ENCODE results near the gene ENOX2.
A peak's percentile ranks its signal among the peaks of the same experiment; 100 is the strongest.

Gene ENOX2

DNA sequence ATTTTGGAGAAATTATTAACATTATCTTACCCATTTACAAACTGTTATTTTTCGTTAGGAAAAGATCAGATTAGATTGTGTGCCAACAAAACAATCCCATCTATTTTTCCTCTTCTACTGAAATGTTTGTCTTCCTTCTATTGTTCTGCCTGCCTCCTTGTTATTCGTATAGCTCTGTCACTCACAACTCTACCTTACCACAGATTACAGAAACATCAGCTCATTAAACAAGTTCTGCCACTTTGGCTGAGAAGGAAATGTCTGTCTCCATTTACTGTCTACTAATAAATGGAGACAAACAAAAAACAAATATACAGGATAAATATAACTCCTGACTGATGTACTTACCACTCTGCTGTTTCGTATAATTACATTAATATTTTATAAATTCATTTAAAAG lies 211.4 kb downstream of the ENOX2 start:
- peak; percentile 15 for DNase-seq

DNA sequence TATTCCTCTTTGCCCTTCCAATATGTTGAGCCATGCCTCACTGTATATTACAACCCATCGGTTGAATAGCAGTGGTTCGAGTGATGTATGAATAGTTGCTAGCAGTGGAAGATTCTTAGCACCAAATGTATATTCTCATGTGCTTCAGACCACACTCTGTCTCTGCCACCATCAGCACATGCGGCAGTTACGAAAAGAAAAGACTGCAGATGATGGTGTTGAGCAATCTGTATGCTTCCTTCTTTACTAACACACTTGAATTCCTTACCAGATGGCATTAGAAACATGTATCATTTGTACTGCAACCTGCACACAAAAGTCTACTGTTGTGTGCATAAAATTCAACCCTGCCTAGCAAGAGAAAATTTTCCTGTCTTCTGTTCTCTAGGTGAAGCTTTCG lies 214.6 kb downstream of the ENOX2 start:
- no peak for DNase-seq

DNA sequence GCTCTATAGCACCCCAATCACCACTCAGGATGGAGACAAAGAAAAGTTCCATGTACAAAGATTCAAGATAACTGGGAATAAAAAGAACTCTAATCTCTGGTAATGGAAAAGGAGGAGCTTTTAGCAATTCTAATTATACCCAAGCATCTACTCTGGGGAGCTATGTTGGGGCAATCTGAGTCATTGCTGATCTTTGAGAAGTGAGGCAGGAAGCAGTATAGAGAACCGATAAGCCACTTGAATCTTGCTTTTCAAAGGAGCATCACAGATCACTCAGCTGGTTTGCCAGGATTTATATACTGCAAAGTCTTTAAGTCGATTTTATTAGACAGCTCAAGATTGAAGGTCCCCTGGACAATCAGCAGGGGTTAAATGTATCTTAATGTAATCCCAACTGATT lies 220.0 kb downstream of the ENOX2 start:
- DNase-seq: no peak

DNA sequence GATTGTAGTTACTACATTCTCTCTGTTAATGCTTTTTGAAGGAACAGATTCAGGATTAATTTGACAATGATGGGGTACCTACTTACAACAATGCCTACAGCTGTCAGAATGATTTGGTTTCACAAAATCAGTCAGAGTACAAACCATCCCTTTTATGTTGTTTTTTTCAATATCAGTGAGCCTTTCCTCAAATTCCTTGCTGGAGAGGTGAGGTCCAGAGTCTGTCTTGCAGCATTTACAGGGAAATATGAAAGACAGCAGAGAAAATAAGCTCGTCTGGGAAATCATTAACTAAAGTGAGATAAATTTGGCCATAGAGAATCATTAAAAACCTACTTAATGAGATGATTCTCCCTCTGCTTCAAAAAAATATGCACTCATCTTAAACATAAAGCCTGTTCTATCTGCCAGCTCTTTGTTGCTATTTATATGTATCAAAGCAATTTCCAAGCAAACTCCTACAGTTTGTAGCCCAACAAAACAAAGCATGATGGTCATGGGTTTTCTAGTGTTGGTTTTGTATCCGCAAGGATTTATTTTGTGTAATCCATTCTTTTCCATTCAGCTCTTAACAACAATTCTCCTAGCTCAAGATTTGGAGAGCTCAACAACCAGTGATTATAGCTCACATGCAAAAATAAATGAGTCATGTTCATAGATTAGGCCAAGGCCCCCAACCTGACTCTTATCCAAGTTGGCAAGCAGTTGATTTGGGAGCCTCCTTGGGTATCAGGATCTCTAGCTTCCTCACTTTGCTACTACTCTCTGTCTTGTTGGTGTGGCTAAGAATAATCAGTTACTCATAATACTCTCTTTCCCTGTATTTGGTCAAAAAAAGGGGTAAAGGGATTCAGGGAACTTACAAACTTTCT lies 222.6 kb downstream of the ENOX2 start:
- no peak for DNase-seq

DNA sequence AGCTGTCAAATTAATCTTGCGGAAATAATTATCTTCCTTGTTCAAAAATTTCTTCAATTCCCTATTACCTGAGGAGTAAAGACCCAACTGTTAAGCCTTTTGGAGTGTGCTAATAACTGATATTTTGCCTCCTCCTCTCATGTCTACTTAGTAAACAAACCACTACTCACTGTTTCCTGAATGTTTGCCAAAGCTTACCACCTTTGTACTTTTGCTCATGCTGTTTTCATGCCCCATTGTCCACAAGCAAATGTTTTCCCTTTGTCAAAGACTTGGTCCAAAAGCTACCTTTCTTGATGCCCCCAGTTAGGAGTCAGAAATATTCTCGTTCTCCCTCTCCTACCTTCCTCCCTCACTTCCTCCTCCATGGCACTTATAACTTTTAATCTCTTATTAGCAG lies 226.1 kb downstream of the ENOX2 start:
- DNase-seq: peak; percentile 78

DNA sequence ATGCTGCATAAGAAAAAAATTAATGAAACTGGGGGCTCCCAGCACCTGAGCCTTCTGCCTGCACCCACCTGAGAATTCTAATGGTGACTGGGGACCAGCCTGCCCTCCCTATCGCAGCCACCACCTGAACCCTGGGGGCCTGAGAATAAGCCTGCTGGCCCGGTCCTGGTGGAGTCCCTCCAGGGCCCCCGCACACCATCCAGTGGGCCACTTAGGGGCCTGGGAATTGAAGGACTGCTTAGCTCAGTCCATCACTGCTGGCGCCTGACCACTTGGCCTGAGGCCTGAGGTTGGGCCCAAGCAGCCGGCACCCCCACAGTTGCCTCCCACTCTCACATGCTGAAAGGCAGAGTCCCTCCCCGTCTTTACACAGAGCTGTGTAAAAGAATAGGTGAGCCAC lies 230.8 kb downstream of the ENOX2 start:
- no peak for DNase-seq

DNA sequence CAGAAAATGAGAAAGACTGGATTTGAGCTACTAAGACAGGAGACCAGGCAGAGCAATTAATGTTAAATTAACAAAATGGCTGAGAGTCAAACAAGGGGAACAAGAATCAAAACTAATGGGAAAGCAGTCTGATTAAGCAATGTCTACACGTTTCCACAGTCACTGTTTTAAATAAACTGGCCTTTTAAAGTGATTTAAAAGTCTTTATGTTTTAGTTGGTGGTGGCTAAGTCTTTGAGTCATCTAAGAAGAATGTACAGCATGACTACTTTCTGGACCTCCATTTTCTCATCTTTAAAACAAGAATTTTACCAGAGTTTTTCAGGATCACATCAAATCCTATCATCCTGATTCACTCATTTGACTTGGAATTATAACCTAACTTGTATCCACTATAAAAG lies 233.8 kb downstream of the ENOX2 start:
- DNase-seq: no peak

DNA sequence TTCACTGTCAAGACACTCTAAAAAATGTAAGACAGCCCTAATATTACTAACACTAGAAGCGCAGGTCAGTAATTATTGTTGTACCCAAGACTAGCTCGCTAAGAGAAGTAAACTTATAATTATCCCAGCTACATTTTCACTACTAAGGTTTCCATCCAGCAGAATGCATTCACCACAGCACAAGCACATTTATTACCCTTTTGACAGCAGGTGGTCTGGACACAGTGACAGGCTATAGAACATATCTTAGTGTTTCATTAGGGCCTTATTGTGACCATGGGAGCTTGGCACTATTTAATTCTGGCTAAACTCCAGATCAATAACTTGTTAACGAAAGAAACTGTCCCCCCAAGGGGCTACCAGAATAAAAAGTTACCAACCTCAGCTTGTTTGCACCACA lies 237.7 kb downstream of the ENOX2 start:
- DNase-seq: no peak

DNA sequence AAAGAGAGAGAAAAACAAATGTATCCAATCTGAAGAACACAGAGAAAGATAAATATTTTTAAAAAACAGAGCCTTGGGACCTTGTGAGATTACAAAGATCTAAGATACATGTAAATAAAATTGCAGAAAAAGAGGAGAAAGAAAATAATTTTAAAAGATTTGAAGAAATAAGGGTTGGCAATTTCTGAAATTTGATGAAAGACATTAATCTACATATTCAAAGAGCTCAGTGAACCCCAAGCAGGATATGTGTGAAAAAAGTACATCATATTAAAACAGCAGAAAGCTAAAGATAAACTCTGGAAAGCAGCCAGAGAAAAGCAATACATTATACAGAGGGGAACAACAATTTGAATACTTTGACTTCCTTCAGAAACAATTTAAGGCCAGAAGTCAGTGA lies 244.7 kb downstream of the ENOX2 start:
- no peak for DNase-seq

DNA sequence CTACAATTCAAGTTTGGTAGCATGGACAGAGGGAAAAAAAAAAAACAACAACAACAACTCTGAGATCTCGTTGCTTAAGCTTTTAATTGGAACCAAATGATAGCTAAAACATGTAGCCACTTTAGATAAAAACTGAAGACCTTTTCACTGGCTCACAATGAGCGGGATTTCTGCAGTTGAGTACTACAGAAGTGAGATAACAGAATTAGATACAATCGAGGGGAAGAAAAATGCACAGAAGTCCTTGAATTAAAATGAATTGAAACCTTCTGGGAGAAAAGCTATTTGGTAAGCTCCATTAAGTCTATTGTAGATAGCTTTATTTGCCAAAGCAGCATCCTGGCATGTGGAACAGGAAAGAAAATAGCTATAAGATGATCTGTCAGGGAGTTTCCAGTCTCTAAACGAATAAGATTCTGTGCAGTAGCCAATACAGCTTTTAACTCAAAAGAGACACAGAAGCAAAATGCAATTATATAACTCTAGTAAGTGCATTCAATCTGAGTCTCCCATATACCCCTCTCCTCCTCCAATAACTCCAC lies 248.5 kb downstream of the ENOX2 start:
- no peak for DNase-seq

DNA sequence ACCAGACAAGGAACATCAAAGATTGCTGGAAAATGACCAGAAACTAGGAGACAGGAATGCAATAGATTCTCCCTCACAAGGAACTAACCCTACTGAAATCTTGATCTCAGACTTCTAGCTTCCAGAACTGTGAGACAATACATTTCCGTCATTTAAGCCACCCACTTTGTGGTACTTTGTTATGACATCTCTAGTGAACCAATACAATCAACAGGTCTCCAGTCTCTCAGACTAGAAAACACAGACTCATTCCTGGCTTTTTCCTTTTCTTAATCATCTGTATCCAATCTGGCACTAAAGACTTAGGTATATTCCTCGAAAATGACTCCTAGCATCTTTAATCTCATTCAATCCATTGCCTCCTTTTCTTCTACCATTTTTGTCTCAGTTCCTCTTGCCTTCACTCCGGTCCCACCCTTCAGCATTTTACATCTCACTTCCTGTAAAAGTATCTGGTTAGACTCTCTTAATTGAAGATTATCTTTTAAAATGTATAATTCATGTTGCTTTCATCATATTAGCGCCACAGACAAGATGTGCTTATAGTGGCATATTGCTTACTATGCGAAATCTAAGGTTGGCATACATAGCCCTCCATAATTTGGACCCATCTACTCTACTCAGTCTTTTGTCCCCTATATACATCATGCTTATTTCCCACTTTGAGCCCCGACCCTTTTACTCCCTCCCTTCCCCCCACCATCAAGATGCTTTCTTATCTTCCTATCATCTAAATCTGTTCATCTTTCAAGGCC lies 250.0 kb downstream of the ENOX2 start:
- no peak for DNase-seq

DNA sequence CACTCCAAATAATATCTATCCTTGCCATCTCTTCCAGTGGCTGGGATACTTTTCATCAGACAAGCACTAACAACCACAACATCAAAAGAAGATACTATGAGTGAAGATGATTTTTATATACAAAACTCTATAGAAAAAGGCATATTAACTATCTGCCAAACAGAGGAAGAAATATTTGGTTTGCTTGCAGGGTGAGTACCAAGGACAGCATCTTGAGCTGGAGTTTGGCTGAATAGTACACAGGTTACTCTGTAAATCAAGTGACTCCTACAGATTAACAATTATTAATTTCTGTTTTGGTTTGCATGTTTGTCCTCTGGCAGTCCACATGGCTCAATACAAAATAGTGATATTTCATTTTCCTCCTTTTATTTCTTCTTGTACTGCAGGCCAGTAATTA lies 253.3 kb downstream of the ENOX2 start:
- no peak for DNase-seq

DNA sequence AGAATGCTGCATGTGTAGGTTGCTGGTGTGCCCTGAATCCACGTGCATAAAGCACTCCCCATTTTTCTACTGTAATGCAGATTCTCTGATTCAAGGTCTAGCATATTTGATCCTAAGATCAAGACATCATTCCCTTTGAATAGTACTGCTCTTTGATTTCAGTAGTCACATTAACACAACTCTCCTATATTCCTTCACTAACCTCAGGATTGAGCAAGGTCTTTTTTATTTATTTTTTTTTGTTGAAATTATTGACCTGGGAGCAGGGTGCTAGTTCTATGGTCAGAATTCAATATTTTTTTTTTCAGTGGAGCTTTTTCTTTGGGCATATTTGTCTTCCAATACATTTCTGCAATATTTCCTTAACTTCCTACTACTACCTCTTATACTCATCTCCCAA lies 255.5 kb downstream of the ENOX2 start:
- no peak for DNase-seq

DNA sequence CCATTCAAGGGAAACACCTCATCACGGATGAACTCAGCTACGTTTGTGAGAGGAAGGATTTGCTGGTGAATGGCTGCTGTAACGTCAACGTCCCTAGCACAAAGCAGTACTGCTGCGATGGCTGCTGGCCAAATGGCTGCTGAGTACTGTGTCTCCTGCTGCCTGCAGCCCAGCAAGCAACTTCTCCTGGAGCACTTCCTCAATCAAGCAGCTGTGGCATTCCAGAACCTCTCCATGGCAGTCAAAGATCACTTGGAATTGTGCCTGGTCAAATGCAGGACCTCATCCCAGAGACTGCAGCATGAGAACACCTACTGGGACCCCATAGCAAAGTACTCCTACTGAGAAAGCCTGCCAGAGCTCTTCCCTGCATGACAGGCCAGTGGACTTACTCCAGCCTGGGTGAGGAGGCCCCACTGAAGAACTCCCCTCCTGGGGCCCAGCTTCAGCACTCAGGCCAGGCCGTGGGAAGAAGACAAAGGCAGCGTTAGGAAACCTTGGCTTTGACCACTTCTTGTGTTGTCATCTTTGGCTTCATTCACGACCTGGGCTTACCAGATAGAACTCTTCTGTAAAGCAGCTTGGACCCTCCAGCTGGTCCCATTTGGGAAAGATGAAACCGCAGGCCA lies 256.9 kb downstream of the ENOX2 start:
- DNase-seq: no peak

DNA sequence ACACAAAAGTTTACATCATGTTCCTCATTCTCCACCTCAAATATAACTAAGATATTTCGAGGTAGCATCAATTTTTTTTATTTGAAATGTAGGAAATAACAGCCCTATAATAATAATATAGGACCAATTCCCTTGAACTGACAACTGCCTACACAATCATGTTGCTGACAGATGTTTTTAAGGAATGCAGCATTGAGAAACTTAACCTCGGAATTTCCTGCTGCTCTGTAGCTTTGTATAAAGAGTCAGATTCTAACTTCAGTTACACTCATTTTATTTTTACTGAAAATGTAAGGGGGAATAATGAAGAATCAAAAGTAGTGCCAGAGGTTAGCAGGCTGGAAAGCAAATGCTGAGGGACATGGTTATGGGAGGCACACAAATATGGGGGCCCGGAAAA lies 265.4 kb downstream of the ENOX2 start:
- DNase-seq: no peak

DNA sequence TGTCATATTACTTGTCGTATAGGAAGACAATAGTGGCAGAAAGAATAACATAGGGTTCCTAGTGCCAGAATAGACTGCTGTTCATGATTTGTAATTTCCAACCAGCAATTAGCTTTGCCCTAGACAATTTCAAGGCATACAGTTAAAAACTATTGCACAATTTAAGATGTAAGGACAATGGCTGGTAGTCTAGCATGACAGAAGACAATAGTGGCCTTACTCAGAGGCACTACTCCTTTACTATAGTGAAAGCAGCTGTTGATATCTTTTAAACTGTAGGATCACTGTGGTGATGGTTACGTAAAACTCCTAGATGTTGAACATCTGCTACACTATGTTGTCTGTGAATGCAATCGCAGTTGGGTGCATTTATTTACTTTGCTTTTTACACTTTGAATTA lies 266.7 kb downstream of the ENOX2 start:
- no peak for DNase-seq

DNA sequence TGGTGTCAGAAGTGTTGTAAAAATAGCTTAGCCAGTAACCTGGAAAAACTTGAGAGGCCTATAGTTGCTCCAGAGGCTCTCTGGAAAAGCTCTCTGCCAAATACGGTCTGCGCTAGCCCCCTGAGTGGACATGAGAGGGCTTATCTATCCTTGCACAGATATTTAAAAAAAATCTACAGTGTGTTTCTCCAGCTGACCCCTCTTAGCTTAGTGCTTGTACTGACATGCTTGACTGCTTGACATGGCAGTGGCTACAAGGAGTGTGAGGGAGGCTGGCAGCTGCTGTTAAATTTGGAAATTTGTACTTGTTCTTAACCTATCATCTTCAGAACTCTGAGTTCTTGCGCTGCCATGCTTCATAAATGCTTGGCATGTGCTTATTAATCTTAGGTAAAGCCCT lies 272.0 kb downstream of the ENOX2 start:
- peak; percentile 10 for DNase-seq

DNA sequence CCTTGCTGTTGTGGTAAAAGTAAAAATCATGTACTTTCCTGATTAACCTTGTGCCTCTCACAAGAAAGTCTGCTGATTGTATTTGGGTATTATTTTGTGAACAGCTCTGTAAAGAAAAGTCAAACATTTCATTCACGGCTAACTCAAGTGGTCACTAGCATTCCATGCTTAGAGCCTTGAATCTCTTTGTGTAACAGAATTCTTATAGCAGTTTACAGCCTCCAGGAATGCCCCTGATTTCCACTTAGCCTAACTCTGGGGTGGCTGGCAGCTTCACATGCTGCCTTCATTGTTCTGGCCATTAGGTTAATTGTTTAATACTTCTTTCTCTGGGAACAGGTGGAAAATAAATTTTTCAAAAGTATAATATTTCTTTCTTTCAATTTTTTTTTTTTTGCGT lies 274.5 kb downstream of the ENOX2 start:
- DNase-seq: no peak

DNA sequence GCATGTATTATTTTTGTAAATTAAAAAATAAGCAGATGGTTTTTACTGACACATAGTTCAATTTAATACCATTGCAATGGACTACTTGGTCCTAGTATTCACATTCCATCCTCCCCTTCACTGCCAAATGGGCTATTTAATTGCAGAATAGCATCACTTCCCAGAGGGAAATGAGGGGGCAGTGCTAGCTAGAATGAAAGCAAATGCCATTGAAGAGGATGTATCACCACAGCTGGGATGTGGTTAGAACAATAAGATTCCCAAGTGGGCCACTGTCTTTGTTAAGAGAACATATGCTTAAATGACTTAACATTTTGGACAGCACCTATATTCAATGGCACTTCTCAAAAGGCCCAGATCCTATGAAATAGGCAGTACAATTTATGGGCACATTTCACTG lies 276.5 kb downstream of the ENOX2 start:
- no peak for DNase-seq

DNA sequence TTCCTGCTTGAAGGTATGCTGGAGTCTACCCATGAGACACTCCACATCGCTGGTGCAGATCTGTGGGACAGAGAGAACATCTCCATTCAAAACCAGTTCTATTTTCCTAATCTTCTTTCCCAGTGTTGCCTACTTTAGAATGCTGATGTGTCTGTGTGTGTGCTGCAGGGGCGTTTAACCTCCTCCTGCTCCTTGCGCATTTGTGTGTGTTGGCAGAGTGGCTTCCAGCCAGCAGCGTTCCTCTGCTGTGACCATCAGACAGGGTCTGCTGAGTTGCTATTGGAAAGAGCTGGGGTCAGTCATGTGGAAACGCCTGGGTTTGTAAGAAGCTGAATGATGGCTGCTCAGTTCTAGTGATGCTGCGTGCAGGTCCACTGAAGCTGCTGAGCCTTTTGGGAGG lies 277.6 kb downstream of the ENOX2 start:
- DNase-seq: no peak

DNA sequence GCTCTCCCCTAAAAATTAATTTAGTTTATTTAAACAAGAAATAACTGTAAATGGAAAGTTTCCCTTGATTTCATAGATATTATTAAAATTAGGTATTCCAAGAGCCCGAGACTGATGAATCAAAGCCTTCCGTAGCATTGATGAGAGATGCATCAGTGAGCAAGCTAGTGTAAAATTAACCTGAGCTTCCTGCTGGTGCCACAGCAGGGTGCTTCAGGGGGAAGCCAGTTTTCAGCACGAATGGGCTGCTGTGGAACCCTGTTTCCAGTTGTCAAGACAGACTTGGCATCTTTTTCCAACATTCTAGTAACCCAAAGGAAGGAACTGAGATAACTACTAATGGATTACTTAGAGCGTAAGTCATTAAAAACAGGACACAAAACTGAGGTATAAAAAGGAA lies 279.5 kb downstream of the ENOX2 start:
- no peak for DNase-seq

DNA sequence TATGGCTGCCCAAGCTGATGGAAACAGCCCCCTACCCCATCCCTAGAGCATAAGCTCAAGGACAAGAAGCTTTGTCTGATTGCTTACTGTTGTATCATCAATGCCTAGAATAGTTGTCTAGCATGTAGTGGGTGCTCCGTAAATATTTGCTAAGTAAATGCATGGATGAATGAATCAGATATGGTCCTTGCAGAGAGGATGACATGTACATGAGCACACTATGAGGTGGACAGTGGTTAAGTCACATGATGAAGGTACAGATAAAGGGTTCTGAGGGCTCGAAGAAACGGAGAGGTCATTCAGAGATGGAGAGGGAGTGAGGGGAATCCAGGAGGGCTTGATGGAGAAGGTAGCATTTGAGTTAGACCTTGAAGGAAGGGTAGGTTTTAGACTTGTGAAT lies 287.1 kb downstream of the ENOX2 start:
- DNase-seq: peak; percentile 82

DNA sequence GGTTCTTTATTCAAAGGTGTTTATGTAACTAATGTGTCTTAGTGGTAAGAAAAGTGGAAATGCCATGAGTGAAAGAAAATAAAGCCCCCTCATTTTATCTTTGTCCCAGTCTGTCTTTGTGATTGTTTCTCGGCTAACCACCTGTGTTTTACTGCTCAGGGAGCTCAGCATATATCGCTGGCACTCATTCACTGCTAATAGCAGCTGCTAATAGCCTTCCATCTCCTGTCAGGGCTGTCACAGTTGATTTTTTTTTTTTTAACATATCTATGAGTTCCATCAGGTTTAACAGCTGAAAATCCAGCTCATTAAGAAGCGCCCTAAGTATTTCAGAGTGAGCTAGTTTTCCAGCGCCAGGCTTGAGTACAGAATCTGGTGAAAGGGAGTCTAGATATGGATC lies 295.6 kb downstream of the ENOX2 start:
- DNase-seq: no peak

DNA sequence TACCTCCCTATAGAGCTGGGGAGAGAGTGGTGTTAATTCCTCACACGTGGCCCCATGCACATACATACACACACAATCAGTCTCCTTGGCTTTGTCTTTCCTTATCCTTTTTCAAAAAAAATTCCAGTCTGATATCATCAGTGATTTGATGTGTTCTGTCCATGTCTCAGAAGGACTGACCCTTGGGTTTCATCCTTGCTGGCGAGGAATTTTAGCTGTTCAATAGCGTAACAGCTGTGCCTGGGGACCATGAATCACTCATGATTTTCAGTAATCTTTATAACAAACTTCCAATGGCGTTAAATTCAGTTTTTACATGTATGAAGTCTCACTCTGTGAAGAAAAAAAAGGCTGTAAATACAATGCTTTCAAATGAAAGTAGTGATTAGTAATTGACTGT lies 296.6 kb downstream of the ENOX2 start:
- no peak for DNase-seq
